ENCODE results near the gene RPL37. TPM values are rescaled to one million over a fixed set of nuclear protein-coding genes. Genes with fewer than 3 reads are reported as not detected.

The RPL37 gene
- total and polyA plus RNA-seq, 9 of the 15 experiments (the other 6 are each of a cell fraction or from before 2014, with no cell fraction given) = 2,342 to 7,963 (median 4,091) TPM

GRCh38 chr5:40778133-40778532 is 56.9 kb downstream of the RPL37 start:
- intact Hi-C loops (cut with micrococcal nuclease) (no loop called here), in situ Hi-C loops (cut with MboI) (no loop called here)
- Histone ChIP-seq H3K4me3 (no peak overlapping the region), H3K36me3 (ENCODE audit: control insufficient read depth, insufficient read depth, low read length) (peaks cover 42% of the 10 kb centered on the region), H3K4me1 (replicated peaks in 1 of 2; ENCODE audit: control insufficient read depth in 2 of 2, insufficient read depth in 2 of 2, low read length in 2 of 2) (no peaks in the 10 kb centered on the region), H3K27me3 (ENCODE audit: control insufficient read depth in 2 of 2, insufficient read depth in 2 of 2, low read length in 2 of 2) (no peaks in the 10 kb centered on the region), H3K4me2 (ENCODE audit: insufficient read depth, low read length) (no peak overlapping the region), H3K9me1 (ENCODE audit: control insufficient read depth, insufficient read depth, low read length) (no peaks in the 10 kb centered on the region), H3K9ac (ENCODE audit: insufficient read depth in 1 of 2, low read depth in 2 of 2, low read length in 2 of 2) (no peak overlapping the region), H2AFZ (ENCODE audit: low read depth, low read length) (no peak overlapping the region), H4K20me1 (replicated peaks; ENCODE audit: control insufficient read depth, insufficient read depth, low read length) (peaks cover 5% of the 10 kb centered on the region), H3K9me3 (replicated peaks; ENCODE audit: control insufficient read depth, insufficient read depth, low read depth, low read length) (no peaks in the 10 kb centered on the region), H3K27ac (ENCODE audit: extremely low read depth, low read depth, low read length) (no peak overlapping the region), H3K79me2 (ENCODE audit: control insufficient read depth, insufficient read depth, low read length) (peaks cover 63% of the 10 kb centered on the region)
- no peak for TF ChIP-seq ZBTB1 (CRISPR knock-in tag; IDR thresholded peaks at IDR 0.05; ENCODE audit: borderline replicate concordance, low read depth)
- TF ChIP-seq PRDM10 (IDR thresholded peaks at IDR 0.05; ENCODE audit: partially characterized antibody) = peak; percentile 55
- no peak for FAIRE-seq
- BruUV-seq (replicated peaks) = no TSS peak
- 95% methylated on average over 1 of the region's 1 CpG for WGBS (ENCODE audit: insufficient coverage, low coverage, missing lambda C conversion rate)
- POLR2A ChIA-PET = interaction anchor here (1.0 kb wide), 1 partner anchor 75 kb away, joined by 3 read pairs; no protein-coding TSS in a partner anchor
- no peak for ATAC-seq
- CTCF ChIA-PET (ENCODE audit: low intra/inter-chr PET ratio) = no interaction called here
- no peak for DNase-seq (ENCODE audit: extremely low read depth in 1 of 4, low spot score in 3 of 4)
